ENCODE results near the gene RING1.

- no peak for TF ChIP-seq POLR2A (IDR thresholded peaks at IDR 0.05)
- TF ChIP-seq CTCF (IDR thresholded peaks at IDR 0.05), result no peak
Observed at GRCh38 chr6:33185654-33186187, 22.6 kb upstream of the RING1 start.

Data from uterus (tissue), 2 donors.